H1 (cell line): ENCODE results near the gene ITGAE. TPM values are rescaled to one million over a fixed set of nuclear protein-coding genes. Genes with fewer than 3 reads are reported as not detected.

Source experiments
- CTCF ChIA-PET: fragments of 300-600 bp; sonication (Branson Sonifier 250); formaldehyde crosslinking; loops from one replicate; lab custom pipeline; 2021; ENCODE audit not compliant: partially characterized antibody; lab: Charles Lee
- POLR2A ChIA-PET: fragments of 300-600 bp; sonication (Branson Sonifier 250); formaldehyde crosslinking; loops from one replicate; lab custom pipeline; 2021; ENCODE audit warnings: inconsistent platforms; ENCODE audit not compliant: partially characterized antibody; lab: Charles Lee
- DNase-seq, 2 experiments: peaks; one replicate each; pipeline versions ENCODE4 v3.0.0 to v3.0.0-alpha.2; 2010 to 2022; ENCODE audit warnings: low spot score in 2 of 2, low read depth in 1 of 2, mixed read lengths in 1 of 2
- FAIRE-seq: peaks from 2 replicates; lab custom pipeline; 2011; peaks lifted over from hg19 to GRCh38; lab: Jason Lieb, UNC
- H2AFZ ChIP-seq: 2 replicates; pipeline ENCODE4 v1.8.1; 2012; ENCODE audit warnings: low read length, inconsistent platforms
- H2AK5ac ChIP-seq: 2 replicates; pipeline ENCODE4 v1.6.1; 2013; ENCODE audit warnings: low read depth, low read length
- H2BK120ac ChIP-seq: replicated peaks from 2 replicates; pipeline ENCODE3; 2013; ENCODE audit warnings: low read depth, low read length, inconsistent platforms
- H2BK12ac ChIP-seq: 2 replicates; pipeline ENCODE4 v1.6.1; 2013; ENCODE audit warnings: low read depth, low read length
- H2BK15ac ChIP-seq: 2 replicates; pipeline ENCODE4 v1.6.1; 2013; ENCODE audit warnings: low read length
- H2BK20ac ChIP-seq: 2 replicates; pipeline ENCODE4 v1.6.1; 2013; ENCODE audit warnings: low read length
- H2BK5ac ChIP-seq: 2 replicates; pipeline ENCODE4 v1.6.1; 2013; ENCODE audit warnings: low read depth, low read length
- H3K14ac ChIP-seq: 2 replicates; pipeline ENCODE4 v1.6.1; 2013; ENCODE audit warnings: inconsistent platforms; ENCODE audit not compliant: insufficient read length
- H3K18ac ChIP-seq: 2 replicates; pipeline ENCODE4 v1.6.1; 2013; ENCODE audit warnings: low read length; ENCODE audit errors: extremely low read depth
- H3K23ac ChIP-seq: 2 replicates; pipeline ENCODE4 v1.6.1; 2013; ENCODE audit warnings: inconsistent platforms; ENCODE audit not compliant: insufficient read length
- H3K23me2 ChIP-seq: 2 replicates; pipeline ENCODE4 v1.6.1; 2013; ENCODE audit warnings: low read depth, low read length
- H3K27ac ChIP-seq: 2 replicates; pipeline ENCODE4 v1.6.1; 2011; ENCODE audit warnings: low read depth, low read length, inconsistent platforms
- H3K27me3 ChIP-seq, 4 experiments: replicated peaks in 1 of 4; 1 replicate in 1 of 4; 2 replicates in 3 of 4; pipeline versions ENCODE4 v1.6.1 to v1.8.1; 2011 to 2013; ENCODE audit warnings: low read length in 3 of 4, mild to moderate bottlenecking in 3 of 4, inconsistent platforms in 2 of 4, mixed read lengths in 2 of 4, moderate library complexity in 1 of 4; ENCODE audit not compliant: control insufficient read depth in 3 of 4, insufficient read depth in 3 of 4; ENCODE audit errors: extremely low read depth in 1 of 4
- H3K36me3 ChIP-seq, 4 experiments: 2 replicates each; pipeline versions ENCODE4 v1.6.1 to v1.8.1; 2011 to 2013; ENCODE audit warnings: mild to moderate bottlenecking in 4 of 4, low read length in 3 of 4, moderate library complexity in 2 of 4, control low read depth in 1 of 4, inconsistent platforms in 1 of 4; ENCODE audit not compliant: insufficient read depth in 4 of 4, control insufficient read depth in 2 of 4
- H3K4ac ChIP-seq: replicated peaks from 2 replicates; pipeline ENCODE3; 2013; ENCODE audit warnings: low read length, low read depth, mixed read lengths, inconsistent platforms; ENCODE audit not compliant: insufficient read length
- H3K4me1 ChIP-seq, 4 experiments: replicated peaks in 1 of 4; 1 replicate in 1 of 4; 2 replicates in 3 of 4; pipeline versions ENCODE4 v1.6.1 to v1.8.1; 2011 to 2013; ENCODE audit warnings: low read length in 3 of 4, inconsistent platforms in 2 of 4, mixed read lengths in 1 of 4; ENCODE audit not compliant: insufficient read depth in 4 of 4, control insufficient read depth in 3 of 4
- H3K4me2 ChIP-seq, 2 experiments: 2 replicates each; pipeline versions ENCODE4 v1.6.1 to v1.8.1; 2011 to 2013; ENCODE audit warnings: low read depth in 2 of 2, low read length in 2 of 2, control low read depth in 1 of 2, inconsistent platforms in 1 of 2, mild to moderate bottlenecking in 1 of 2; ENCODE audit not compliant: insufficient read depth in 1 of 2
- H3K4me3 ChIP-seq, 4 experiments: fragments of 200-600, 300-600 bp in 1 of 4; sonication (generic), shearing (Covaris generic), sonication (Bioruptor Twin) in 1 of 4; 2 replicates each; pipeline versions ENCODE4 v1.5.1 to v1.8.1; 2011 to 2016; ENCODE audit warnings: low read length in 4 of 4, low read depth in 3 of 4, control low read depth in 2 of 4, inconsistent platforms in 2 of 4, mild to moderate bottlenecking in 2 of 4, mixed read lengths in 1 of 4, moderate library complexity in 1 of 4; ENCODE audit not compliant: insufficient read depth in 2 of 4; ENCODE audit errors: extremely low read depth in 1 of 4
- H3K56ac ChIP-seq: replicated peaks from 2 replicates; pipeline ENCODE3; 2013; ENCODE audit warnings: low read depth, mild to moderate bottlenecking, mixed read lengths, low read length, inconsistent platforms; ENCODE audit not compliant: insufficient read length
- H3K79me1 ChIP-seq: 2 replicates; pipeline ENCODE4 v1.6.1; 2013; ENCODE audit warnings: low read depth, low read length, control low read depth
- H3K79me2 ChIP-seq, 2 experiments: 2 replicates each; pipeline versions ENCODE4 v1.6.1 to v1.8.1; 2012 to 2013; ENCODE audit warnings: low read length in 2 of 2, mild to moderate bottlenecking in 2 of 2, inconsistent platforms in 1 of 2; ENCODE audit not compliant: insufficient read depth in 2 of 2, control insufficient read depth in 1 of 2
- H3K9ac ChIP-seq, 4 experiments: replicated peaks in 1 of 4; 1 replicate in 1 of 4; 2 replicates in 3 of 4; pipeline versions ENCODE4 v1.6.1 to v1.8.1; 2011 to 2013; ENCODE audit warnings: low read depth in 3 of 4, low read length in 3 of 4, control low read depth in 2 of 4, mild to moderate bottlenecking in 2 of 4, moderate library complexity in 2 of 4, inconsistent platforms in 1 of 4; ENCODE audit errors: extremely low read depth in 1 of 4
- H3K9me3 ChIP-seq, 2 experiments: 2 replicates each; pipeline versions ENCODE4 v1.6.1 to v1.8.1; 2012 to 2013; ENCODE audit warnings: mild to moderate bottlenecking in 2 of 2, moderate library complexity in 2 of 2, control low read depth in 1 of 2, inconsistent platforms in 1 of 2, low read depth in 1 of 2, low read length in 1 of 2, mixed read lengths in 1 of 2; ENCODE audit not compliant: insufficient read depth in 2 of 2
- H4K20me1 ChIP-seq, 2 experiments: replicated peaks in 1 of 2; 2 replicates each; pipeline versions ENCODE3 to v1.8.1; 2011 to 2013; ENCODE audit warnings: inconsistent platforms in 2 of 2, low read length in 2 of 2, mild to moderate bottlenecking in 1 of 2; ENCODE audit not compliant: insufficient read depth in 2 of 2, control insufficient read depth in 1 of 2
- H4K5ac ChIP-seq: 2 replicates; pipeline ENCODE4 v1.6.1; 2013; ENCODE audit warnings: low read length, low read depth, mixed read lengths, inconsistent platforms; ENCODE audit not compliant: insufficient read length
- H4K8ac ChIP-seq: 2 replicates; pipeline ENCODE4 v1.8.0; 2013; ENCODE audit warnings: mild to moderate bottlenecking, moderate library complexity, low read length, inconsistent platforms; ENCODE audit not compliant: insufficient read depth; ENCODE audit errors: extremely low read depth
- H4K91ac ChIP-seq: replicated peaks from 2 replicates; pipeline ENCODE3; 2013; ENCODE audit warnings: low read length, mixed read lengths, inconsistent platforms; ENCODE audit not compliant: insufficient read length
- HDAC2 ChIP-seq, 2 experiments: fragments of 300-600 bp in 1 of 2; sonication (generic) in 1 of 2; IDR thresholded peaks; 2 replicates each; pipeline ENCODE4 v1.6.1; 2011 to 2012; ENCODE audit warnings: low read depth in 2 of 2, low read length in 2 of 2, mild to moderate bottlenecking in 2 of 2, moderate library complexity in 2 of 2, borderline replicate concordance in 1 of 2, inconsistent platforms in 1 of 2
- RFX5 ChIP-seq: IDR thresholded peaks from 2 replicates; pipeline ENCODE4 v1.6.1; 2011; ENCODE audit warnings: low read depth, low read length, improper control_type of control experiment, borderline replicate concordance
- SUZ12 ChIP-seq: fragments of 200-600 bp; sonication (generic); IDR thresholded peaks from 2 replicates; pipeline ENCODE4 v1.6.1; 2012; ENCODE audit warnings: mild to moderate bottlenecking, inconsistent platforms, low read length, moderate library complexity, mixed read lengths
- TCF12 ChIP-seq: IDR thresholded peaks from 2 replicates; pipeline ENCODE4 v1.6.1; 2011; ENCODE audit warnings: low read depth, mild to moderate bottlenecking, low read length
- WGBS, 2 experiments: shearing (Covaris generic) in 1 of 2; methylation state at CpG; one replicate each; pipeline versions ENCODE4 v1.1.6 to v1.1.7; 2013 to 2015; ENCODE audit warnings: low lambda C conversion rate in 2 of 2, mixed read lengths in 2 of 2, inconsistent platforms in 1 of 2, low coverage in 1 of 2, missing lambda C conversion rate in 1 of 2; ENCODE audit not compliant: insufficient replicate concordance in 2 of 2, insufficient coverage in 1 of 2, insufficient read length in 1 of 2; ENCODE audit errors: extremely low coverage in 1 of 2, missing lambda C conversion rate in 1 of 2; 5-methylcytosine and 5-hydroxymethylcytosine counted together
- polyA plus RNA-seq, 7 experiments: library from polyadenylated mRNA; depleted of rRNA in 3 of 7; stranded (reverse) in 5 of 7; unstranded in 2 of 7; fragments of >200 nt in 5 of 7; fragments of 200-250 nt in 2 of 7; gene quantifications; 1 replicate in 5 of 7; 2 replicates in 1 of 7; 4 replicates in 1 of 7; pipeline versions ENCODE4 v1.2.1 to v1.2.3, GENCODE V29; 2011 to 2013; ENCODE audit warnings: missing spikeins in 2 of 7, mixed read lengths in 2 of 7
- total RNA-seq: library from RNA; stranded (reverse); fragmentation: NEBNext Ultra II Directional; extraction: Animal tissue kit (Norgen Biotek cat#: 25700); gene quantifications from 2 replicates; pipeline ENCODE4 v1.2.1, GENCODE V29; 2021

Gene ITGAE
- total and polyA plus RNA-seq, 2 of the 8 experiments (the other 6 are each of a cell fraction or from before 2014, with no cell fraction given), result 23.2 to 43.1 TPM

DNA sequence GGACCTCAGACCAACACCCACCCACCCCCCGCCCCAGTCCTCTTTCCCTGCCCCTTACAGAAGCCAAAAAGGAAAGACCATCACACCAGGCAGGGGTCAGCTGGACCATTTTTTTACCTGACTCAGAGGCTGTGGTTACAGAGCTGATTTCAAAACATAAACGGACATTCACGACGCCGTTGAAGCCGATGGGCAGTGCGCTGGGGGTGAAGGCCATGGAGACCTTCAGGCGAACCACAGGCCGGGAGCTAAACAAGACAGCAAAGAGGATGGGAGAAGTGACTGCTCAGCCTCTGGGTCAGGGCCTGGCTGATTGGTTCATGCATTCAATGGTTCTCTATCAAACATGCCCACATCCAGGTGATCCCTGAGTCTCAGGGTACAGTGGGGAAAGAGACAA is 53.2 kb downstream of the ITGAE start:
- Histone ChIP-seq H2BK20ac (no peak overlapping the region), H2AFZ (no peak overlapping the region), H3K23me2 (no peaks in the 10 kb centered on the region), H2AK5ac (no peak overlapping the region), H3K4me2 (no peak overlapping the region), H3K14ac (no peak overlapping the region), H4K8ac (no peak overlapping the region), H3K79me2 (no peaks in the 10 kb centered on the region), H3K27me3 (no peaks in the 10 kb centered on the region), H4K5ac (no peak overlapping the region), H3K36me3 (no peaks in the 10 kb centered on the region), H4K91ac (no peak overlapping the region), H3K9me3 (no peaks in the 10 kb centered on the region), H3K18ac (no peak overlapping the region; the same call in 1 of the 2 replicates), H3K27ac (no peak overlapping the region), H3K9ac (no peak overlapping the region), H3K4me3 (no peak overlapping the region), H4K20me1 (no peaks in the 10 kb centered on the region), H3K4ac (no peak overlapping the region), H2BK12ac (no peak overlapping the region), H3K79me1 (no peaks in the 10 kb centered on the region), H3K23ac (no peak overlapping the region), H3K4me1 (no peaks in the 10 kb centered on the region), H2BK15ac (no peak overlapping the region), H2BK5ac (no peak overlapping the region), H3K56ac (no peak overlapping the region), H2BK120ac (no peak overlapping the region)
- ChIA-PET CTCF (interaction anchor here (1.3 to 8.2 kb wide), 3 partner anchors 10 to 79 kb away, joined by 3 to 73 read pairs (median 5); no protein-coding TSS in a partner anchor), POLR2A (interaction anchor here (1.1 kb wide), 1 partner anchor 15 kb away, joined by 3 read pairs; no protein-coding TSS in a partner anchor)
- 93% methylated on average over 8 of the region's 9 CpGs; no CpG with 5 or more reads in 1 of the 2 experiments for WGBS, 2 experiments
- FAIRE-seq (no peak), DNase-seq (no peak)
- TF ChIP-seq SUZ12 (no peak), HDAC2 (IDR thresholded peaks at IDR 0.05; ENCODE audit: borderline replicate concordance in 1 of 2, low read depth in 2 of 2, low read length in 2 of 2) (no peak), RFX5 (no peak), TCF12 (no peak)
